HepG2 (cell line): ENCODE measurements around the gene CCDC85C. TPM values are rescaled to one million over a fixed set of nuclear protein-coding genes. Genes with fewer than 3 reads are reported as not detected.

Source experiments
- ATAC-seq: fragments of 200-7000 bp; cut with Tn5 transposase; 3 replicates; pipeline ENCODE4 v1.9.1; 2020; ENCODE audit warnings: mild to moderate bottlenecking, moderate library complexity
- BruUV-seq: library from RNA; stranded (reverse); fragments of 400-500 nt; replicated peaks from 2 replicates; lab custom pipeline; 2021; lab: Mats Ljungman, UMichigan
- CTCF ChIA-PET: fragments of 300-600 bp; formaldehyde crosslinking; extraction: SDS; loops from one replicate; lab custom pipeline; 2021; ENCODE audit warnings: low total read pairs, inconsistent platforms, low intra/inter-chr PET ratio; lab: Yijun Ruan, JAX
- POLR2A ChIA-PET: fragments of 350-600 bp; sonication (Branson Sonifier 250); formaldehyde crosslinking; loops from one replicate; lab custom pipeline; 2020; ENCODE audit warnings: antibody characterized with exemption, inconsistent platforms; lab: Yijun Ruan, JAX
- DNase-seq: peaks from one replicate; pipeline ENCODE4 v3.0.0-alpha.2; 2015; ENCODE audit warnings: low spot score
- FAIRE-seq: peaks from 3 replicates; lab custom pipeline; 2011; peaks lifted over from hg19 to GRCh38; lab: Jason Lieb, UNC
- H2AFZ ChIP-seq: one replicate; pipeline ENCODE4 v1.6.1; 2011; ENCODE audit warnings: low read length, inconsistent platforms
- H3K27ac ChIP-seq: fragments of 300-600 bp; 3 replicates; pipeline ENCODE4 v1.8.0; 2011; ENCODE audit warnings: mixed run types, mild to moderate bottlenecking, mixed read lengths, low read length, inconsistent platforms; ENCODE audit not compliant: insufficient read depth; ENCODE audit errors: extremely low read length
- H3K27me3 ChIP-seq, 2 experiments: fragments of 200-600 bp in 1 of 2; 2 replicates in 1 of 2; 3 replicates in 1 of 2; pipeline versions ENCODE4 v1.6.0 to v1.8.0; 2011; ENCODE audit warnings: low read length in 2 of 2, mild to moderate bottlenecking in 2 of 2, moderate library complexity in 2 of 2, inconsistent platforms in 1 of 2; ENCODE audit not compliant: insufficient read depth in 2 of 2, control insufficient read depth in 1 of 2
- H3K36me3 ChIP-seq, 2 experiments: fragments of 200-600 bp in 1 of 2; replicated peaks in 1 of 2; 2 replicates in 1 of 2; 3 replicates in 1 of 2; pipeline versions ENCODE4 v1.5.1 to v1.8.0; 2011; ENCODE audit warnings: low read length in 2 of 2, inconsistent platforms in 1 of 2; ENCODE audit not compliant: insufficient read depth in 2 of 2, control insufficient read depth in 1 of 2
- H3K4me1 ChIP-seq: 2 replicates; pipeline ENCODE4 v1.5.1; 2012; ENCODE audit warnings: low read length, inconsistent platforms; ENCODE audit not compliant: insufficient read depth
- H3K4me2 ChIP-seq: 2 replicates; pipeline ENCODE4 v1.6.0; 2011; ENCODE audit warnings: low read depth, low read length, inconsistent platforms
- H3K4me3 ChIP-seq, 3 experiments: fragments of 200-600 bp in 1 of 3; sonication (generic), shearing (Covaris generic) in 1 of 3; replicated peaks in 1 of 3; 2 replicates each; pipeline ENCODE4 v1.5.1; 2011 to 2016; ENCODE audit warnings: low read length in 3 of 3, inconsistent platforms in 2 of 3, low read depth in 2 of 3, mild to moderate bottlenecking in 2 of 3, control low read depth in 1 of 3, mixed read lengths in 1 of 3; ENCODE audit not compliant: insufficient read depth in 1 of 3
- H3K79me2 ChIP-seq: one replicate; pipeline ENCODE4 v1.6.1; 2011; ENCODE audit warnings: low read length, inconsistent platforms; ENCODE audit not compliant: insufficient read depth
- H3K9ac ChIP-seq: 2 replicates; pipeline ENCODE4 v1.6.0; 2011; ENCODE audit warnings: mild to moderate bottlenecking, low read depth, low read length, inconsistent platforms; ENCODE audit not compliant: insufficient read depth
- H3K9me3 ChIP-seq: 2 replicates; pipeline ENCODE4 v1.5.1; 2012; ENCODE audit warnings: mild to moderate bottlenecking, low read length
- H4K20me1 ChIP-seq: 2 replicates; pipeline ENCODE4 v1.6.0; 2011; ENCODE audit warnings: inconsistent platforms, mild to moderate bottlenecking, low read length, moderate library complexity; ENCODE audit not compliant: insufficient read depth
- RXRB ChIP-seq: IDR thresholded peaks from 2 replicates; pipeline ENCODE4 v1.6.1; 2016; ENCODE audit warnings: borderline replicate concordance, missing genetic modification reagents, missing compliant biosample characterization
- WGBS: methylation state at CpG from one replicate; pipeline ENCODE4 v1.1.6; 2017; ENCODE audit warnings: low lambda C conversion rate; 5-methylcytosine and 5-hydroxymethylcytosine counted together
- in situ Hi-C: cut with HindIII; loops from 2 replicates; pipeline ENCODE4 v1.10.0; 2017; ENCODE audit warnings: low pct_unique_long_range_greater_than_20kb; ENCODE audit not compliant: extremely low pct_ligation_motif_present
- intact Hi-C: fragments of 100-400 bp; cut with micrococcal nuclease; formaldehyde crosslinking; loops from one replicate; pipeline ENCODE4 v1.10.0; 2022; ENCODE audit not compliant: unreplicated experiment
- polyA plus RNA-seq, 8 experiments: library from polyadenylated mRNA; depleted of rRNA in 3 of 8; stranded (reverse) in 7 of 8; unstranded in 1 of 8; fragments of >200 nt; fragmentation: Illumina TruSeq in 4 of 8; extraction: Trizol in 4 of 8; gene quantifications; 2 replicates each; pipeline versions ENCODE4 v1.2.1 to v1.2.3, GENCODE V29; 2011 to 2016; ENCODE audit warnings: low read depth in 4 of 8, missing spikeins in 1 of 8, mixed read lengths in 1 of 8; ENCODE audit not compliant: insufficient read depth in 1 of 8
- total RNA-seq, 5 experiments: library from RNA; depleted of rRNA; stranded (reverse); fragments of >200 nt; fragmentation: Illumina TruSeq; extraction: Trizol; gene quantifications; 2 replicates each; pipeline ENCODE4 v1.2.3, GENCODE V29; 2016; ENCODE audit warnings: low read depth in 1 of 5
- TF ChIP-seq, protein P1 (sequence below): sonication (generic); formaldehyde crosslinking; IDR thresholded peaks from 2 replicates; pipeline ENCODE4 v1.4.0; 2020; ENCODE audit warnings: missing genetic modification reagents
- TF ChIP-seq, protein P2 (sequence below): sonication (generic); formaldehyde crosslinking; IDR thresholded peaks from 2 replicates; pipeline ENCODE4 v1.4.0; 2020; ENCODE audit warnings: mild to moderate bottlenecking, missing genetic modification reagents
- TF ChIP-seq, protein P3 (sequence below): sonication (generic); IDR thresholded peaks from 2 replicates; pipeline ENCODE4 v1.6.1; 2016; ENCODE audit warnings: low read depth, borderline replicate concordance

The CCDC85C gene
- total and polyA plus RNA-seq, 2 of the 13 experiments (the other 11 are each of a cell fraction or from before 2014, with no cell fraction given) = 18.8 to 43.8 TPM

DNA sequence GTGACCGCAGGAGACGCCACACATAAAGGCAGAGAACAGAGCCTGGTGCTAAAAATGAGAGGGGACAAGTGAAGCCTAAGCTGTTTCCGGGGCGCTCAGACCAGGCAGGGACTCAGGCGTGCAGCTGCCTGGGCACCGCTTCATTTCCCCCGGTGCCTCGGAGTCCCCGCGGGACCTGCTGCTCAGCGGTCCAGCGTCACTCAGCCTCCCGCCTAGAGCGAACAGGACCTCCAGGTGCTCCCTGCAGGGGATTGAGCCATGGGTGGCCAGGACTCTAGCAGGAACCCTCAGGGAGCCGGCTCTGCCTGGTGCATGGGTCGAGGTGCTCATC lies 31.0 kb downstream of the CCDC85C start:
- H3K79me2 ChIP-seq = peaks cover 96% of the 10 kb centered on the region
- ChIA-PET POLR2A (interaction anchor here (1.6 to 3.7 kb wide), 3 partner anchors 17 to 29 kb away, joined by 5 to 21 read pairs (median 16); no protein-coding TSS in a partner anchor), CTCF (no interaction called here)
- no peak for FAIRE-seq
- no peak overlapping the region for H2AFZ ChIP-seq
- no peaks in the 10 kb centered on the region; a peak in 1 of 5 replicates for H3K27me3 ChIP-seq
- no peak for ATAC-seq
- H3K27ac ChIP-seq = peak overlapping the region; percentile 5
- intact Hi-C loops = no loop called here
- no peak overlapping the region for H3K9ac ChIP-seq
- DNase-seq = no peak
- TF ChIP-seq, protein P1, sequence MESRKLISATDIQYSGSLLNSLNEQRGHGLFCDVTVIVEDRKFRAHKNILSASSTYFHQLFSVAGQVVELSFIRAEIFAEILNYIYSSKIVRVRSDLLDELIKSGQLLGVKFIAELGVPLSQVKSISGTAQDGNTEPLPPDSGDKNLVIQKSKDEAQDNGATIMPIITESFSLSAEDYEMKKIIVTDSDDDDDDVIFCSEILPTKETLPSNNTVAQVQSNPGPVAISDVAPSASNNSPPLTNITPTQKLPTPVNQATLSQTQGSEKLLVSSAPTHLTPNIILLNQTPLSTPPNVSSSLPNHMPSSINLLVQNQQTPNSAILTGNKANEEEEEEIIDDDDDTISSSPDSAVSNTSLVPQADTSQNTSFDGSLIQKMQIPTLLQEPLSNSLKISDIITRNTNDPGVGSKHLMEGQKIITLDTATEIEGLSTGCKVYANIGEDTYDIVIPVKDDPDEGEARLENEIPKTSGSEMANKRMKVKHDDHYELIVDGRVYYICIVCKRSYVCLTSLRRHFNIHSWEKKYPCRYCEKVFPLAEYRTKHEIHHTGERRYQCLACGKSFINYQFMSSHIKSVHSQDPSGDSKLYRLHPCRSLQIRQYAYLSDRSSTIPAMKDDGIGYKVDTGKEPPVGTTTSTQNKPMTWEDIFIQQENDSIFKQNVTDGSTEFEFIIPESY (CRISPR knock-in tag) = peak; percentile 78
- TF ChIP-seq, protein P2, sequence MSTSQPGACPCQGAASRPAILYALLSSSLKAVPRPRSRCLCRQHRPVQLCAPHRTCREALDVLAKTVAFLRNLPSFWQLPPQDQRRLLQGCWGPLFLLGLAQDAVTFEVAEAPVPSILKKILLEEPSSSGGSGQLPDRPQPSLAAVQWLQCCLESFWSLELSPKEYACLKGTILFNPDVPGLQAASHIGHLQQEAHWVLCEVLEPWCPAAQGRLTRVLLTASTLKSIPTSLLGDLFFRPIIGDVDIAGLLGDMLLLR (CRISPR knock-in tag) = no peak
- H3K9me3 ChIP-seq = no peaks in the 10 kb centered on the region
- H3K4me3 ChIP-seq = no peak overlapping the region
- in situ Hi-C loops = no loop called here
- WGBS = 83% methylated on average over 11 of the region's 16 CpGs
- peaks cover 0 to 2% of the 10 kb centered on the region in 2 experiments; a peak in 3 of 5 replicates for H3K36me3 ChIP-seq
- H3K4me2 ChIP-seq = no peak overlapping the region; the same call in 1 of the 2 replicates
- H4K20me1 ChIP-seq = peaks cover 32% of the 10 kb centered on the region
- BruUV-seq = no TSS peak
- peaks cover 97% of the 10 kb centered on the region for H3K4me1 ChIP-seq

DNA sequence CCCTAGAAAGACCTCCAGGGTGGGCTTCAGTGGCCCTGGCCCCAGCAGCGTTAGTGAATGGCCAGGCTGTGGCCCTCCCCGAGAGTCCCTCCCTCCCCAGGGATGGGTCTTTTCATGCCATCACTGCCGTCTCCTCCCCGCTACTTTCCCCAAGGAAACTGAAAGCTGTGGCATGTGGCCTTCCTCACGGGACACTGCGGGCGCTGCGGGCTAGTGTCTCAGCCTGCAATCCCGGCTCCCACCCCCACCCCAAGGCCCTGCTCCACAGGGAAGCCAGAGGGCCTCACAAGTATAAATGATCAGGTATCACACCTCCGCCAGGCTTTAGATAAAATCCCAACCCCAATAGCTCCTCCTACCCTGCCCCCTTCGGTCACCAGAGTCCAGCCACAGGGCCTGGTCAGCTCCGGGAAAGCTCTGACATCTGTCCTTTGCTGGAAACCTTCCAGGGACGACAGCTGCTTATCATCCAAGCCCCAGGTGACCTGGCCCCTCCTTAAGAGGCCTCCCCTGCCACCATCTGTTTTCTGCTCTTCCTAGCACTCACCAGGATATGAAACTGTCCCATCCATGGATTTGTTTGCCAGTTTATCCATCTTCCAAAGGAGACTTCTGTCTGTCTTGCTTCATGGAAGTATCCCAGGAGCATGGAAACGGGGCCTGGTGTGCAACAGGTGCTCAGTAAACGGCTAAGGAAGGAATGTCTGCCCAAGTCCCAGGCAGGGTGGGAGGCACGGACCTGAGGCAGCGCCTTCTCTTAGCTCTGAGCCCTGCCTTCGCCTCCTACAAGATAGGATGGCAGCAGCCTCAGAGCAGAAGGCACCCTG lies 31.6 kb downstream of the CCDC85C start:
- H3K27ac ChIP-seq = peak overlapping the region; percentile 6
- no peaks in the 10 kb centered on the region for H3K9me3 ChIP-seq
- H3K79me2 ChIP-seq = peaks cover 95% of the 10 kb centered on the region
- WGBS = 78% methylated on average over 13 of the region's 18 CpGs
- H3K27me3 ChIP-seq = no peaks in the 10 kb centered on the region; a peak in 1 of 5 replicates
- POLR2A ChIA-PET = interaction anchor here (1.6 to 3.7 kb wide), 3 partner anchors 17 to 30 kb away, joined by 5 to 21 read pairs (median 16); no protein-coding TSS in a partner anchor
- peaks cover 32% of the 10 kb centered on the region for H4K20me1 ChIP-seq
- H3K9ac ChIP-seq = no peak overlapping the region
- no peak overlapping the region; the same call in 1 of the 2 replicates for H3K4me2 ChIP-seq
- no peak for ATAC-seq
- no peak overlapping the region for H2AFZ ChIP-seq
- BruUV-seq = no TSS peak
- CTCF ChIA-PET = no interaction called here
- peaks cover 98% of the 10 kb centered on the region for H3K4me1 ChIP-seq
- TF ChIP-seq, protein P3, sequence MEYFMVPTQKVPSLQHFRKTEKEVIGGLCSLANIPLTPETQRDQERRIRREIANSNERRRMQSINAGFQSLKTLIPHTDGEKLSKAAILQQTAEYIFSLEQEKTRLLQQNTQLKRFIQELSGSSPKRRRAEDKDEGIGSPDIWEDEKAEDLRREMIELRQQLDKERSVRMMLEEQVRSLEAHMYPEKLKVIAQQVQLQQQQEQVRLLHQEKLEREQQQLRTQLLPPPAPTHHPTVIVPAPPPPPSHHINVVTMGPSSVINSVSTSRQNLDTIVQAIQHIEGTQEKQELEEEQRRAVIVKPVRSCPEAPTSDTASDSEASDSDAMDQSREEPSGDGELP = peak; percentile 71; the same call in 1 of the 2 replicates
- TF ChIP-seq RXRB (CRISPR knock-in tag) = no peak
- TF ChIP-seq, all 625 proteins: peak for 1
- H3K36me3 ChIP-seq = no peaks in the 10 kb centered on the region; a peak in 1 of 5 replicates
- in situ Hi-C loops (no loop called here), intact Hi-C loops (no loop called here)
- H3K4me3 ChIP-seq = no peak overlapping the region
- DNase-seq (no peak), FAIRE-seq (no peak)
